ENCODE data around the gene GNAI3.

The GNAI3 gene

DNA sequence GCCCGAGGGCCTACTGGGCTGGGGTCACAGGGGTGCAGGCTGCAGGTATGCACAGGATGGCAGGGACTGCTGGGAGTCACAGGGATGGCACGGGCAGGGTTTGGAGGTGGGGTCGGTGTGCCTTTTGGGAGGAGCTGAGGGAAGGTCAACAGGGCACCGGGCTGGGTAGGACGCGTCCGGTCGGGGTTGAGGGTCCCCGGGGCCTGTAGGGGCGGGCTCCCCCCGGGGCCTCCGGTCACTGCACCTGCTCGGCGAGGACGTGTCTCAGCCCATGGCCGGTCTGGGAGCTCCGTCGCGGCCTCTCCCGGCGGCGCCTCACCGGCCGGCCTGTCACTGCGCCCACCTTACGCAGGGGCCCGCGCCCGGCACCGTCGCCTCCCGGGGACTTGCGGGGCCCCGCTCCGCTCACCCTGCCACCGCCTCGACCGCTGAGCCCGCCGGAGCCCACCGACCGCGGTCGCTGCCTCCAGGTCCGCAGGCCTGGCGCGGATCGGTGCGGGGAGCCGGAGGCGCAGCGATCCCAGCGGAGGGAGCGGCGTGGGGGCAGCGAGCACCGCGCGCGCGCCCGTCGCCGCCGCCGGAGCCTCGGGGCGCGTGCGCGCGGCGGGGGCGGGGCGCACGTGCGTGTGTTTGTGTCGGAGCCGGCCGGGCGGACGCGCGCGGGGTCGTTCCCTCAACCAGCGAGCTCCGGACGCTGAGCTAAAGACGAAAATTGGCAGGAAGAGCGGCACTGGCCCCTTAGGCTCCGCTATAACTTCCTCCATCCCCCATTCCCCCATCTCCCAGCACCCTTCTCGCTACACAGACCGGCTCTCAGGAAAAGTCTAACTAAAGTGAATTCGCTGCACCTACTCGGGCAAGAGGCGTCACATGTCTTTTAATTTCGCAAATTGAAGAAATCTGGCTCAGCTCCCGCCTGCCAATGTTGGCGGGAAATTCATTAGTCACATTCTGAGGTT lies 39.0 kb upstream of the GNAI3 start, which contains the start of gene AMIGO1:
TSS of gene AMIGO1 (minus strand) at position 552 of the 959 bp plus-strand sequence. CDS start 815 bp downstream, outside the sequence.
- H3K9me3 ChIP-seq (ENCODE audit: low read length): no peaks in the 10 kb centered on the region
- peak within 1 kb of the TSS; percentile 73 to 79 for H3K4me3 ChIP-seq (ENCODE audit: low read depth in 1 of 2, low read length in 2 of 2)
- peaks cover 4% of the 10 kb centered on the region for H3K36me3 ChIP-seq (ENCODE audit: insufficient read depth, low read length)
- H3K27ac ChIP-seq (ENCODE audit: low read depth, low read length): peak within 1 kb of the TSS; percentile 55
- H3K27me3 ChIP-seq (ENCODE audit: control insufficient read depth in 1 of 2, insufficient read depth in 2 of 2, low read length in 2 of 2): no peaks in the 10 kb centered on the region
- H3K9ac ChIP-seq (ENCODE audit: low read length): peak within 1 kb of the TSS; percentile 50
- H3K4me1 ChIP-seq (ENCODE audit: insufficient read depth, low read length): peaks cover 17% of the 10 kb centered on the region

DNA sequence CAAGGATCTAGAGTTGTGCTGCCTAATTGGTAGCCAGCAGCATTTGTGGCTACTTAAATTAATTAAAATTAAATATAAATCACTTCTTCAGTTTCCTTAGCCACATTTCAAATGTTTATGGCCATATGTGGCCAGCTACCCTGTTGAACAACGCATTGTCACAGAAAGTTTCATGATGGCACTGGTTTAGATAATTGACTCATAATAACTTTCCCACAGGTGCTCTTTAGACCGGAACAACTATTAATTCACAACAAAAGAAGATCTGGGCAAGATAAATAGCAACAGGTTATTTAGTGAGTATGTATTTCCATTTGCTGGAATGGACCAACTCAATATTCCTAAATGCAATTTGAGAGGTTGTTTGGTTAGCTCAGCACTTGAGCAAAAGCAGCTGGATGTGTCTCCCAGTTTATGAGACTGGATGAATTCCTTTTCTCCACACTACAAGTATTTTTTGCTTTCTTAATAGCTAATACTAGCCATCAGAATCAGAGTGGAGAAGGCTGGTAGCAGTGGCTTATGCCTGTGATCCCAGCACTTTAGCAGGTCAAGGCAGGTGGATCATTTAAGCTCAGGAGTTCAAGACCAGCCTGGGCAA lies 35.2 kb upstream of the GNAI3 start:
- Histone ChIP-seq H3K9ac (ENCODE audit: low read length) (no peak overlapping the region), H3K4me1 (ENCODE audit: insufficient read depth, low read length) (peaks cover 17% of the 10 kb centered on the region), H3K36me3 (ENCODE audit: insufficient read depth, low read length) (no peaks in the 10 kb centered on the region), H3K27me3 (ENCODE audit: control insufficient read depth in 1 of 2, insufficient read depth in 2 of 2, low read length in 2 of 2) (no peaks in the 10 kb centered on the region), H3K4me3 (ENCODE audit: low read depth in 1 of 2, low read length in 2 of 2) (no peak overlapping the region), H3K27ac (ENCODE audit: low read depth, low read length) (no peak overlapping the region), H3K9me3 (ENCODE audit: low read length) (no peaks in the 10 kb centered on the region)

DNA sequence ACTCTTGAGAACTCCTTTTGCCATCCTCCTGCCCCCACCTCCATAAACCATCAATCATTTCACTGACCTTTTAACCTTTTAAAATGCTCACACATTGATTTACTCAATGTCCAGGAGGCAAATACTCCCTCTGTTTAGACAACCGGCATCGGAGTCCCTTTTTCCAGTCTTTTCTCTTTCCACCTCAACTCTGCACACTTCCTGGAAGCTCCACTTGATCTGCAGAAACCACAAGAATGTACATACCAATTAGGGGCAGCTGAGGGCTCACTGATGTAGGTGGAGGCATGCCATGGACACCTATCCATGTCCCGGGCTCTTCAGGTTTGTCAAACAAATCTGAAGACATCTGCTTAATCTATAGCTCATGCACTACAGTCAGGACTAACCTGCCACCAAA lies 33.6 kb upstream of the GNAI3 start:
- Histone ChIP-seq H3K4me3 (ENCODE audit: low read depth in 1 of 2, low read length in 2 of 2) (no peak overlapping the region), H3K36me3 (ENCODE audit: insufficient read depth, low read length) (no peaks in the 10 kb centered on the region), H3K27ac (ENCODE audit: low read depth, low read length) (no peak overlapping the region), H3K27me3 (ENCODE audit: control insufficient read depth in 1 of 2, insufficient read depth in 2 of 2, low read length in 2 of 2) (no peaks in the 10 kb centered on the region), H3K4me1 (ENCODE audit: insufficient read depth, low read length) (peaks cover 8% of the 10 kb centered on the region), H3K9me3 (ENCODE audit: low read length) (no peaks in the 10 kb centered on the region), H3K9ac (ENCODE audit: low read length) (no peak overlapping the region)

DNA sequence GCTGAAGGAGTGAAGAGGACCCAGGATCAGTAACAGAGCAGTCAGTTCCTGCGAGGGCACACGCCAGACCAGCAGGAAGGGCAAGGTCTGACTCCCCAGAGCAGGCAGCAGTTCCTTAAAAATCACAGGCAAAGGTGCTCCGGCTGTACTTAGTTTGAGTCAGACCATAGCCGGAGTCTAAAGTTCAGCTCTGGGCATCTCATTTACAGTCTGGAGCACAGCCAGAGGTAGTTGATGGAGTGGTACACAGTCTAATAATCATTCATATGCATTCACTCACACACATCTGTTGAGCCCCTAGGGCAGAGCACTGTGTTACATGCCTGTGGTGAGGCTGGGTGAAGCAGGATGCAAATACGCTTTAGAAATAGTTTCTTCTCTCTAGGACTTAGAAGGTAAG lies 31.5 kb upstream of the GNAI3 start:
- no peak overlapping the region for H3K9ac ChIP-seq (ENCODE audit: low read length)
- H3K4me1 ChIP-seq (ENCODE audit: insufficient read depth, low read length): no peaks in the 10 kb centered on the region
- H3K27ac ChIP-seq (ENCODE audit: low read depth, low read length): no peak overlapping the region
- no peak overlapping the region for H3K4me3 ChIP-seq (ENCODE audit: low read depth in 1 of 2, low read length in 2 of 2)
- H3K9me3 ChIP-seq (ENCODE audit: low read length): no peaks in the 10 kb centered on the region
- H3K36me3 ChIP-seq (ENCODE audit: insufficient read depth, low read length): no peaks in the 10 kb centered on the region
- peaks cover 0 to 7% of the 10 kb centered on the region in 2 donors for H3K27me3 ChIP-seq (ENCODE audit: control insufficient read depth in 1 of 2, insufficient read depth in 2 of 2, low read length in 2 of 2)

DNA sequence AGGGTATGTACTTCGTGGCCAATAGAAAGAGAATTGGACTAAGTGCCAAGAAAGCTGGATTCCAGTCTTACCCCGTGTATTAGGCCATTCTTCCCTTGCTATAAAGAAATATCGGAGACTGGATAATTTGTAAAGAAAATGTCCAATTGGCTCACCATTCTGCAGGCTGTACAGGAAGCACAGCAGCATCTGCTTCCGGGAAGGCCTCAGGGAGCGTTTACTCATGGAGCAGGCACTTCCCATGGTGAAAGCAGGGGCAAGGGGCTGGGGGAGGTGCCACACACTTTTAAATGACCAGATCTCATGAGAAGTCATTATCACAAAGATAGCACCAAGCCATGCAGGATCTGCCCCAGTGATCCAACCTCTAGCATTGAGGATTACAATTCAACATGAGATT lies 31.1 kb upstream of the GNAI3 start:
- H3K9me3 ChIP-seq (ENCODE audit: low read length): no peaks in the 10 kb centered on the region
- H3K27me3 ChIP-seq (ENCODE audit: control insufficient read depth in 1 of 2, insufficient read depth in 2 of 2, low read length in 2 of 2): peaks cover 0 to 7% of the 10 kb centered on the region in 2 donors
- H3K4me1 ChIP-seq (ENCODE audit: insufficient read depth, low read length): no peaks in the 10 kb centered on the region
- H3K4me3 ChIP-seq (ENCODE audit: low read depth in 1 of 2, low read length in 2 of 2): no peak overlapping the region
- H3K27ac ChIP-seq (ENCODE audit: low read depth, low read length): no peak overlapping the region
- H3K9ac ChIP-seq (ENCODE audit: low read length): no peak overlapping the region
- no peaks in the 10 kb centered on the region for H3K36me3 ChIP-seq (ENCODE audit: insufficient read depth, low read length)

DNA sequence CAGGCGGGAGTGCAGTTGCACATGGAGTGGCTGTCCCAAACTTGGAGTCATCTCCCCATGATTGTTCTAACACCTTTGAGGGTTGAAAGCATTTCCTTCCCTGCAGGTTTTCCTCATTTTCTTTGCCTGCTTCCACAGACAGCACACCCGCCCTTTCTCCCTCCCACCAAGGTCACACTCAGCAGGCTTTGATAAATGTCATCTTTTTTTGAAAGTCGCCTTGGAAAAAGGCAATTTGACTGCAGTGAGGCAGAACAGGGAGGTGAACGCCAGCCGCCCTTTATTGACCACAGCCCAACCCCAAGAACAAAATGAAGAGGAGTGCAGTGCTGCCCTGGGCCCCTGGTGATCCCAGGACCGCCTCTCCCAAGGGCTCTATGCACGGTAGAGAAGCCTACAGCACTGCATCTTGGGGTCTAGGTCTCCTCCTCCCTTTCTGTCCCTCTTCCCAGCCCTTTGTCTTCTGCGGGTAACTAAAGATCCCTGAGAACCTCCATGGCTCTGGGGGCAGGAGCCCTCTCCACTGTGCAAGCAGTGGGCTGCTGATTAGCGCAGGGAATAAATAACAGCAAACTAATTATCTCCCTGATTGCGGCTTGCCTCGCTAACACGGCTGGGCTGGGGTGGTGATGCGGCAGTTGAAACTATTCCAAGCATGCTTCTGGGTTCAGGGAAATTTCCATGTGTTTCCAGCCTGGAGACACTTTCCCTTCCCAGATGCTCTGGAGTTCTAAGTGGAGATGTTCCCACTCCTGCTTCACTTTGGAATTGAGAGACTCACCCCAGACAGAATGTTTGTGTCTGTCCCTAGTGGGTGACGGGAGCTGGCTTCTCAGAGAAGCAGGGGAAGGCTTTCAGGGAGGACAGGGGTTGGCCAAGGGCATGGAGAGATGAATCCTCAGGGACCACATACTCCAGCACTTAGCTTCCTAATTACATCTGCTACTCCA lies 27.1 kb upstream of the GNAI3 start:
- no peak overlapping the region for H3K27ac ChIP-seq (ENCODE audit: low read depth, low read length)
- no peak overlapping the region for H3K4me3 ChIP-seq (ENCODE audit: low read depth in 1 of 2, low read length in 2 of 2)
- no peaks in the 10 kb centered on the region for H3K36me3 ChIP-seq (ENCODE audit: insufficient read depth, low read length)
- no peaks in the 10 kb centered on the region for H3K4me1 ChIP-seq (ENCODE audit: insufficient read depth, low read length)
- peaks cover 0 to 7% of the 10 kb centered on the region in 2 donors for H3K27me3 ChIP-seq (ENCODE audit: control insufficient read depth in 1 of 2, insufficient read depth in 2 of 2, low read length in 2 of 2)
- H3K9me3 ChIP-seq (ENCODE audit: low read length): no peaks in the 10 kb centered on the region
- no peak overlapping the region for H3K9ac ChIP-seq (ENCODE audit: low read length)

DNA sequence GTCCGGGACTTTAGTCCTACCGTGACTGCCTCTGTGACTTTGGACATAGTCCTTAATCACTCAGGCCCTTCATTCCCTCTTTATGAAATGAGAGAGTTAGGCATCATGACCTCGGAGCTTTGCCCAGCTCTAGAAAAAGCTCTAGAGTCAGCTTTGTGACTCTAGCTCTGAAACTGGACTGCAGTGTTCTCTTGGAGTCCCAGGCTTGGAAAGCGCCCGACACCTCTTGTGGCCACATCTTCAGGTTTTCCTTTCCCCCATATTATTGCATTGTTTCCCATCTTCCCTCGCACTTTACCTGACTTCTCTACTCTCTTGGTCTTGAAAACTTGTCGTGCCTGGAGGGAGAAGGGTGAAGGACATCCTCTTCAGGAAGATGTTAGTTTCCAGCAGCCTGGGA lies 26.4 kb upstream of the GNAI3 start:
- no peak overlapping the region for H3K27ac ChIP-seq (ENCODE audit: low read depth, low read length)
- H3K9ac ChIP-seq (ENCODE audit: low read length): no peak overlapping the region
- no peaks in the 10 kb centered on the region for H3K4me1 ChIP-seq (ENCODE audit: insufficient read depth, low read length)
- H3K27me3 ChIP-seq (ENCODE audit: control insufficient read depth in 1 of 2, insufficient read depth in 2 of 2, low read length in 2 of 2): peaks cover 0 to 7% of the 10 kb centered on the region in 2 donors
- no peaks in the 10 kb centered on the region for H3K9me3 ChIP-seq (ENCODE audit: low read length)
- H3K36me3 ChIP-seq (ENCODE audit: insufficient read depth, low read length): no peaks in the 10 kb centered on the region
- no peak overlapping the region for H3K4me3 ChIP-seq (ENCODE audit: low read depth in 1 of 2, low read length in 2 of 2)

DNA sequence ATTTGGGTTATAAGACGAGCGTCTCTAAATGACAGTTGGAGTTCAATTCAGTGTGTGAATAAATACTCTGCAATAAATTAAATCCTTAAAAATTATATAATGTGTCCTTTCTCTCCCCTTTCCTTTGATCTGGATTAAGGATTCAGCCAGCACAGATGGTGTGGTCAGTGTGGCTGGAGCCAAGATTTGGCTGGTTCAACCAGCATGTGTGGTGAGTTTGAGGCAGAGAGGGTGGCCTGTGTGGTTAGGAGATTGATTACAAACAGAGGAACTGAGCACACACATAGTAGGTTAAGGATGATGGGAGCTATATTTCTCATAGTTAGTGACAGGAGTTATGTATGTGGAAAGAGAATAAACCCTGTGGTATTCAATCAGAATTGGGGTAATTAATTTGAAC lies 24.7 kb upstream of the GNAI3 start:
- Histone ChIP-seq H3K9me3 (ENCODE audit: low read length) (no peaks in the 10 kb centered on the region), H3K27me3 (ENCODE audit: control insufficient read depth in 1 of 2, insufficient read depth in 2 of 2, low read length in 2 of 2) (peaks cover 0 to 7% of the 10 kb centered on the region in 2 donors), H3K4me1 (ENCODE audit: insufficient read depth, low read length) (no peaks in the 10 kb centered on the region), H3K4me3 (ENCODE audit: low read depth in 1 of 2, low read length in 2 of 2) (no peak overlapping the region), H3K27ac (ENCODE audit: low read depth, low read length) (no peak overlapping the region), H3K36me3 (ENCODE audit: insufficient read depth, low read length) (no peaks in the 10 kb centered on the region), H3K9ac (ENCODE audit: low read length) (no peak overlapping the region)

DNA sequence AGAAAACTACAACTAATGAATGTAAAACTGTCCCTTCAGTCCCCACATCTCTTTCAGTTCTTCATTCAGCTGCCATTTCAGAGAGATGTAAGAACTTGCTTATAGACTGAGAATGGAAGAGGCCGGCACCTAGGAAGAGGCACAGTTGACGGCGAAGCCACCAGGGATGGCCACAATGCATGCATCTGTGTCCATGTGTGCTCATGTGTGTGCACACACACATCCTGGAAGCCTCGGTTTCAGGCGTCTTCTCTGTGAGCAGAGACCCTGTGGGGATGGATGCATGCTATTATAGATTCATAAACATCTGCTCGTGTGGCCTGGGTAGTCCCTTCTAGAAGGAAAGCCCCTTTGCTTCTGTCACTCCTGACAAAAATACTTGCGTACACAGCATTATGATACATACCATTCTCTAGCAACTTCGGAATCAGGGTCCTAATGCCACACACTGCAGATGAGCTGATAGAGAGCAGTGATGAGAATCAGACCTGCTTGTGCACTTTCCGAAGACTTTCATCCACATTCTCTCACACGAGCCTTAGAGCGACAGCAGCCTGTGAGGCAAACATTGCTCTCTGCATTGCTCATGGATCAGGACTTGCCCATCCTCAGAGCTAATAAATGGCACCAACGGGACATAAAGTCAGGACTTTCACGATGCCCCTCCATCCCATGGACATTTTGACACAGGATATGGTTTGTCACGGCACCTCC lies 21.2 kb upstream of the GNAI3 start:
- Histone ChIP-seq H3K27me3 (ENCODE audit: control insufficient read depth in 1 of 2, insufficient read depth in 2 of 2, low read length in 2 of 2) (no peaks in the 10 kb centered on the region), H3K27ac (ENCODE audit: low read depth, low read length) (no peak overlapping the region), H3K36me3 (ENCODE audit: insufficient read depth, low read length) (no peaks in the 10 kb centered on the region), H3K9me3 (ENCODE audit: low read length) (no peaks in the 10 kb centered on the region), H3K4me1 (ENCODE audit: insufficient read depth, low read length) (peaks cover 4% of the 10 kb centered on the region), H3K4me3 (ENCODE audit: low read depth in 1 of 2, low read length in 2 of 2) (no peak overlapping the region), H3K9ac (ENCODE audit: low read length) (no peak overlapping the region)

DNA sequence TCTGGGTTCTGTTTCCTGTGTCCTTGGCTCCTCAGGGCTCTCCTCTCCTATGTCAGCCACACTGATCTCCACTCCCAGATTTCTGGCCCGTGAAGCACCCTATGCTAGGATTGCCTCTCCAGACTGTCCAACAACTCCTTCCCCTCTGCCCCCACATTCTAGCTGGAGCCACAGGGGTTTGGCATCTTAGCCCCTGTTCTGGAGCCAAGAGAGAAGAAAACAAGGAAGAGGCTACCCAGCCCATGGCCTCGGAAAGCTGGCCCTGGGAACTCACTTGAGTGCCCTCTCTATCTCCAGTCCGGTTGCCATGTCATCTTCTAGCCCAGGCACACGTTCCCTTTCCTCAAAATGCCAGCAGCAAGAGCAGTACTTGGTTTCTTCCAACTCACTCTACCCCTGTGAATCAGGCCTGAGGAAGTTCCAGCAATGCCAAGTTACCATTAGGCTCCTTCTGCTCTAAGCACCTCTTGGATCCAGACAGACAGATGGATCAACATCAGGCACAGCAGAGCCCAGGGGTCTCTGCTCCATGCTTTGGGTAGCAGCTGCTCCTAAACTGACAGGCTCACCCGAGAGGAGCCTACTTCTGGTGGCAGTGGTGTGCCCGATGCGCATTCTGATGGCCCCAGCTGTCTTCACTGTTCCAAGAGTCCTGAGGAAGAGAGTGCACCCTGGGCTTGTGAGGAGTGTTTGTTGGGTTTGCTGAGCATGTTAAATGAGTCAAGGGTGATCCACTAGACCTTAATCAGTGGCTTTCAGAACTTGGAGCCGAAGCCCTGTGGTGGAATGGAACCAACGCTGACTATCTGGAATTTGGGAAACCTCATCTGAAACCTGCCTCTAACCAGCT lies 20.3 kb upstream of the GNAI3 start:
- Histone ChIP-seq H3K9me3 (ENCODE audit: low read length) (no peaks in the 10 kb centered on the region), H3K36me3 (ENCODE audit: insufficient read depth, low read length) (no peaks in the 10 kb centered on the region), H3K4me3 (ENCODE audit: low read depth in 1 of 2, low read length in 2 of 2) (no peak overlapping the region), H3K4me1 (ENCODE audit: insufficient read depth, low read length) (peaks cover 13% of the 10 kb centered on the region), H3K27me3 (ENCODE audit: control insufficient read depth in 1 of 2, insufficient read depth in 2 of 2, low read length in 2 of 2) (no peaks in the 10 kb centered on the region), H3K27ac (ENCODE audit: low read depth, low read length) (no peak overlapping the region), H3K9ac (ENCODE audit: low read length) (no peak overlapping the region)
